HuH-7 (cell line): ENCODE measurements around the gene RELT.
A peak's percentile ranks its signal among the peaks of the same experiment; 100 is the strongest.

Source experiments
- DNase-seq: peaks from one replicate; pipeline ENCODE4 v3.0.0; 2011; ENCODE audit warnings: low spot score

RELT gene

DNA sequence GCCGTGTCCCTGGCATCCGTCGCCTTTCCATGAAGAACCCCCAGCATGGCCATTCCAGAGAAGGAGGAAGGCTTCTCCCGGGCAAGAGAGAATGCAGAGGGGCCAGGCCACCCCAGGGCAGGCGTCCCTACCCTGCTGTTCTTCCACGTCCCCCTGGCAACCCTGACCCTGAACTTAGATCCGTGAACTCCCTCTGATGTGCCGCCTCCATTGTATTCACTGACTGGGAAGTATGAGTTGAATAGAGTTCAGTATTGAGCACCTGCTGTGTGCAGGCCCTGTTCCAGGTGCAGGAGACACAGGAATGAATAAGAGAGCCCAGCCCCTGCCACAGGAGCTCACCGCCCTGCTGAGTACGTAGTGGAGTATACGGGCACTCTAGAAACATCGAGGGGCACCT, 29.1 kb upstream of the RELT start:
- no peak for DNase-seq

DNA sequence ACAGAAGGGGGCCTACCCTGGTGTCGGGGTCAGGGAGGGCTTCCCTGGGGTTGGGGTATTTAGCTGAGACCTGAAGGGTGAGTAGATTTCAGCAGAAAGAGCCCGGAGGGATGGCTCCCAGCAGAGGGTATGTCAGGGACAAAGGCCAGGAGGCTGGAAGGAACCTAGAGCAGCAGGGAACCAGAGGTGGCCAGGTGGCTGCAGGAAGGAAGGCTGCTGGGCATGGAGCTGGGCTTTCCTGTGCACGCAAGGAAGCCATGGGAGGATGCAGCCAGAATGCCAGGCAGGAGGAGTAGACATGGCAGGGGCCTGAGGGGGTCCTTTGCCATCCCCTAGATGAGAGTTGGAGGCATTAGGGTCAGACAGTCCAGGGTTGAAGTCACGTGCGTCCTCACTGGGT, 27.4 kb upstream of the RELT start:
- no peak for DNase-seq

DNA sequence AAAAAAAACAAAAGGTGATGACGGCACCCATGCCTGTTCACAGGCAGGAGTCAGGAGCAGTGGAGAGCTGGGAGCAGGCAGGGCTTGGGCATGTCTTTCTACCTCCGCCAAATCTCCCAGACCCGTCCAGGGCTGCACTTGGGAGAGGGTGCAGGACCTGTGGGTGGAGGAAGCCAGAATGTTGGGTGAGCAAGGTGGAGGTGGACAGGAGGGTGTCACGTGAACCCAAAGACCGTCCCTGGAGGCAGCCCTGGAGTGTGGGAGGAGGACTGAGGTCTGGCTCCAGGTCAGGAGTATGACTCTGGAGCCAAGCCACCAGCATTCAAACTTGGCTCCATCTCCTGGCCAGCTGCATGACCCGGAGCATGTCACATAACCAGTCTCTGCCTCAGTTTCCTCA, 26.6 kb upstream of the RELT start:
- DNase-seq = no peak

DNA sequence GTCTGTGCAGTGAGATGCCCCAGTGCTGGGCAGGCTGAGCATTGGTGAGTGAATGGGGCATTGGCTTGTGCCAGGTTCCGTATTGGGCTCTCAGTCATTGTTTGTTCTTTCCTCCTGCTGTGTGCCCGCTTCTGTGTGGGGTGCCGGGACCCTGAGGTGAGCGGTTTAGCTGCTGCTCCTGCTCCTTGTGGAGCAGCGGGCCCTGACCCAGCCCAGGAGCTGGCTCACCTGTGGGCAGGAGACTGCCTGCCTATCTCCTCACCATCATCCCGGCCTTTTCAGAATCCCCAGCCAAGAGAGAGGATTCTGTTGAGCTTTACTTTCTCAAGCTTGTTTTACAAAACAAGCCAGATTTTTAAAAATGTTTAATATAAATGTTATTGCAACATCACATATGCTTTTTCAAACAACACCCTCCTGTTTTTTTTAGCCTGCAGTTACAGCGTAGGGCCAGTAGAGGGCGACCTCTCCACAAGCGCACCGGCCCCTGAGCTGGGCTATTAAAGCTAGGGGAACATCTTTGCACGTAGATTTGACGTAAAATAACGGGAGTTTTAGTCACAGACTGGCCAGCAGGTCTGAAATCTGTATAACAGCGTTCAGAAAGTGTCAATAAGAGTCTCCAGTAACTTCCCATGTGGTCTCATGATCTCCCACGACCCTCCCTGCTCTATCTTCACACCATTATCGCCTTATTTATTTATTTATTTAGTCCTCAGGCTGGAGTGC, 25.1 kb upstream of the RELT start:
- peak; percentile 94 for DNase-seq

DNA sequence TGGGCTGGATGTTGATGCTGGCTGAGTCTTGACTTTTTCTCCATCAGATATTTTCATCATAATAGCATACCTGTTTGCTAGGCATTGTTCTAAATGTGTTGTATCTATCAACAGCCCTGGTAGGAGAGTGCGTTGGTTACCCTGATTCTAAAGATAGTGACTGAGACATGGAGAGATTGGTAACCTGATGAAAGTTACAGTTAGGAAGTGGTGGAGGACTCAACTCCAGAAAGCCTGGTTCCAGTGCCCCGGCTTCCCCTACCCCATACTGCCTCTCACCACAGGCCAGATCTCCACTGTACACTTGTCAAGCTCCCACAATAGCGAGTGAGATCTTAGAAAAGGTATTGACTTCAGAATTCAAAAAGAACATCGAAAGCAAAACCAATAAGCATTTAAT, 22.8 kb upstream of the RELT start:
- no peak for DNase-seq

DNA sequence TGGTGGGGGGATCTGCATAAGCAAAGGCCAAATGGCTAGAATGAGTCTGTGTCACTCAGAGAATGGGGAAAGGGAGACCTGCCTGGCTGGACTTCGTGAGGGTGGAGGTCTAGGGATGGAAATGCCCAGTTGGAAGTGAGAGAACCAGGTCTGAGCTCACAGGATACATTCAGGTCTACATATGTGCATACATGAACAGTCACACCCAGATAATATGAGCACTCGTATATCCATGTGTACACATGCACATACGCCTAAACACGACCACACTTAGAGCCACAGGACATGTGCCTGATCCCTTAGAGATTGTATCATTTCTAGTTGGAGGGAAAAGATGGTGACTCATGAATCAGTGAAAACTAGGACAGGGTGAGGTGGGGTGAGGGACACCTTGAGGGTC, 21.1 kb upstream of the RELT start:
- no peak for DNase-seq

DNA sequence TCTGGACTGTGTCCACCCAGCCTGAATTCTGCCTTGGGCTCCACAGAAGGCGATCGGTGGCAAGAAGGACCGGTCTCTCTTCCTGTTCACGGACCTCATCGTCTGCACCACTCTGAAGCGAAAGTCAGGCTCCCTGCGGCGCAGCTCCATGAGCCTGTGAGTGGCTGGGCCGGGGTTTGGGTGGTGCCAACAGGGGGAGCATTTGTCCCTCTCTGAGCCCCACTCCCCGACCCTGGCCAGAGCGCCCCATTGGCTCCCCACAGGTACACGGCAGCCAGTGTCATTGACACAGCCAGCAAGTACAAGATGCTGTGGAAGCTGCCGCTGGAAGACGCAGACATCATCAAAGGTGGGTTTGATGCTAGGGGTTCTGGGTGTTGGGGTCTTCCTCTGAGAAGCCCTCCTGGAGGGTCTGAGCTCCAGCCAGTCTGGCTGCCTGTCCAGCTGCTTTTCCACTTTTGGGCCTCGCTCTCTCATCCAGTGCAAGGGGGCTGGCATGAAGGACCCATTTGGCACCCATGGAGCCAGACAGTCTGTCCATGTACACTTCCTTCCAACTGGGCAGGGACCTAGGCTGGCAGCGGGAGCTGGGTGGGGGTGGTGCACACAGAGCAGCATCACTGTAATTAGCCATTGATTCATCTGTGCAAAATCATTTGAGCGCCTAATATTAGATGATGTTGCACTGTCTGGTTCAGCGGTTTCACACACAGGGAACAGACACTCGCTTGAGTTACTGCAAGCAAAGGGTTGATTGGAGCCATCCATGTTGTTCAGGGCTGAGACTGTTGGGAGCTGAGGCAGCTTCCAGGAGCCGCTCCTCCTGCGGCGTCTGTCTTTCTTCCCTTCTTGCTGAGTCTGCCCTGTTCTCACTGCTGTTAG, 19.0 kb upstream of the RELT start:
- no peak for DNase-seq

DNA sequence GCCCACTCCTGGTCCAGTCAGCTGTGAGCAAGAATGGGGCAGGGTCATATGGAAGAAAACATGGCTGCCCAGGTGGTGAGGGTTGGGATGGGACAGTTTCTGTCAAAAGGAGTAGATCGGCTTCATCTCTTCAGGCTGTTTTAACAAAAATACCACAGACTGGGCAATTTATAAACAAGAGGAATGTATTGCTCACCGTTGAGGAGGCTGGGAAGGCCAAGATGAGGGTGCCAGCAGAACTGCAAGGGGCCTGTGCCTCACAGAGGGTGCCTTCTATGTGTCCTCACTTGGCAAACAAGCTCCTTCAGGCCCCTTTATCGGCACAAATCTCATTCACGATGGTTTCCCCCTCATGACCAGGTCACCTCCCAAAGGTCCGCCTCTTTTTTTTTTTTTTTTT, 18.1 kb upstream of the RELT start:
- DNase-seq = no peak

DNA sequence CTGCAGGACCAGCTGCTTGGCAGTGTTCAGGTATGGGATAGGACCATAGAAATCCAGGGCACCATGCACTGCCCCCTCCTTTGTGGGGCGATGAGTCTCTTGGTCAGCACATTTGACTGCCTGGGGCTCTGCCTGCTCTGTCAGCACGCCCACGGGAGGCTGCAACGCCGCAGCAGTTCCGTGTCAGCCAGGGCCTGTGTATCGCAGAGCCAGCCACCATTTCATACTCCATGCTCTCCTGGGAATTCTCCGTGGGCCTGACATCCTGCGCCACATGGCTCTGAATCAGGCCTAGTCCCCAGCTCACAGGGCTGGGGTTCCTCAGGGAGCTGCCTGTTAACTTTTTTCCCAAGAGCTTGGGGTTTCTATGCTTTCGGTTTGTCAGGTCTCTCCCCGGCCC, 16.9 kb upstream of the RELT start:
- DNase-seq = no peak

DNA sequence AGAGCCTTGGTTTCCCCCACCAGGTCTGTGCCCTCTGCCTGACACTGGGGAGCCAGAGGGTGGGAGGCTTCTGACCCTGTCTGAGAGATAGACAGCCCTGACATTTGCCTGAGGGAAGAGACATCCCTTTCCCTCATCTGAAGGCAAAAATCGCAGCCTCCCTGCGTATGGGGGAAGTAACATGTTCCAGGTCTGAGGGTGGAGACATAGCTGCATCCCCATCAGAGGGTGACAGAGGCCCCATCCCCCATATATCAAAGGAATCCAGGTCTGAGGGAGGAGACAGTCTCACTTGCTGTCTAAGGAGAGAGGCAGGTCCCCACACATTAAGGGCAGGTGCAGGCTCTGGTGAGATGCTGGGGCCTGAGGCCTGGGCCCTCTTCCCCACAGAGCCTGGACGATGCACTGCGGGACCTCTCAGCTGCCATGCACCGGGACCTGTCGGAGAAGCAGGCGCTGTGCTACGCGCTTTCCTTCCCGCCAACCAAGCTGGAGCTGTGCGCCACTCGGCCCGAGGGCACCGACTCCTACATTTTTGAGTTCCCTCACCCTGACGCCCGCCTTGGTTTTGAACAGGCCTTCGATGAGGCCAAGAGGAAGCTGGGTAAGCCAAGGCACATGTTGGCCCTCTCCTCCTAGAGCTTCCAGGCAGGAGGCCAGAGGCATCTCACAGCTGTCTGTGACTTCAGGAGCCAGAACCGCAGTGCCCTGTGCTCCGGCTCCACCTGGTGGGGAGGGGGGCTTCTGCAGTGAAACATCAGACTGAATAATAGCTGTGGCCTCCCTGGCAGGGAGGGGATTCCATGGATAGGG, 16.1 kb upstream of the RELT start:
- DNase-seq = peak; percentile 77

DNA sequence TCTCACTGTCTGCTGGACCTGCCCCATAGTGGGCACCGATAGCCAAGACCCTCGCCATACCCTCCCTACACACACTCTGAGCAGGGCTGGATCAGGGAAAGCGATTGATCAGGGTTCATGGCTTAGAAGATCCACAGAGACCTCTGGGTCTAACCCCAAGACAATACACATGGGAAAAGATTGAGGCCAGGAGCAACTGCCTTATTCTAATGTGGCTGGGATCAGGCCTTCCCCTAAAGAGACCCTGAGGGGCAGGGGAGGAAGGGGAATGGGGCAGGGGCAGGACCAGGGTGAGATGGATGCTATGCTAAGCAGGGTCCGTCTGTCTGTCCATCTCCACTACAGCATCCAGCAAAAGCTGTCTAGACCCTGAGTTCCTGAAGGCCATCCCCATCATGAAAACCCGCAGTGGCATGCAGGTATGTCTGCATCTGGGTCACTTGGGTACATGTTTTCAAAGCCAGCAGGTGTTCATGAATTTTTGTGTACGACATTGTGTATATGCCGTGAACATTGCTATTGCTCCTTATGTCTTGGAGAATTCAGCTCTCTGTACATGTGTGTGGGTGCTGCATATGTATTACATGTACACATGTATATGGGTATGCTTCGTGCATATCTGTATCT, 15.3 kb upstream of the RELT start:
- DNase-seq = no peak

DNA sequence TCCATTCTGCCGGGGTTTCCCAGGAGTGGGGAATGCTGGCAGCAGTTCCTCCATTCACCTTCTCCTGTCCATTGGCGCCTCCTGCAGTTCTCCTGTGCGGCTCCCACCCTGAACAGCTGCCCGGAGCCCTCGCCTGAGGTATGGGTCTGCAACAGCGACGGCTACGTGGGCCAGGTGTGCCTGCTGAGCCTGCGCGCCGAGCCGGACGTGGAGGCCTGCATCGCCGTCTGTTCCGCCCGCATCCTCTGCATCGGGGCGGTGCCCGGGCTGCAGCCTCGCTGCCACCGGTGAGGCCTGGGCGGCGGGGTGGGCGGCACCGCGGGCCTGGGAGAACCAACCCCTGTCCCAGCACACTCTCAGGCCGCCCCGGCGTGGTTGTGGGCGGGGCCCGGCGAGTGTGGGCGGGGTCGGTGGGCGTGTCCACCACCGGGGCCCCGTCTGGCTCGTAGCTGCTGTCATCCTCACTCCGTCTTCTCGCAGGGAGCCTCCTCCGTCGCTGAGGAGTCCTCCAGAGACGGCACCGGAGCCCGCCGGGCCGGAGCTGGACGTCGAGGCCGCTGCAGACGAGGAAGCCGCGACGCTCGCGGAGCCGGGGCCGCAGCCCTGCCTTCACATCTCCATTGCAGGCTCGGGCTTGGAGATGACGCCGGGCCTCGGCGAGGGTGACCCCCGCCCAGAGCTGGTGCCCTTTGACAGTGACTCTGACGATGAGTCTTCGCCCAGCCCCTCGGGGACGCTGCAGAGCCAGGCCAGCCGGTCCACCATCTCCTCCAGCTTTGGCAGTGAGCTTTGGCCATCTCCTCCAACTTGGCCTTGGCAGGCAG, 14.0 kb upstream of the RELT start:
- DNase-seq = no peak

DNA sequence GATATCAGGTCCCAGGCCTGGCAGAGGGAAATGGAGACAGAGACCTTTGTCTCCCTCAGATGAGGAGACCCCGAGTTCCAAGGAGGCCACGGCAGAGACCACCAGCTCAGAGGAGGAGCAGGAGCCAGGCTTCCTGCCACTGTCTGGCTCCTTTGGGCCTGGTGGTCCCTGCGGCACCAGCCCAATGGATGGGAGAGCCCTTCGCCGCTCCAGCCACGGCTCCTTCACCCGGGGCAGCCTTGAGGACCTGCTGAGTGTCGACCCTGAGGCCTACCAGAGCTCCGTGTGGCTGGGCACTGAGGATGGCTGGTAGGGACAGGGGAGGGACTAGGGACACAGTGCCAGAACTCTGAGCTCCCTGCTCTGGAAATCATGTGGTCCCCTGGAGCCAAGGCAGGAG, 13.1 kb upstream of the RELT start:
- no peak for DNase-seq

DNA sequence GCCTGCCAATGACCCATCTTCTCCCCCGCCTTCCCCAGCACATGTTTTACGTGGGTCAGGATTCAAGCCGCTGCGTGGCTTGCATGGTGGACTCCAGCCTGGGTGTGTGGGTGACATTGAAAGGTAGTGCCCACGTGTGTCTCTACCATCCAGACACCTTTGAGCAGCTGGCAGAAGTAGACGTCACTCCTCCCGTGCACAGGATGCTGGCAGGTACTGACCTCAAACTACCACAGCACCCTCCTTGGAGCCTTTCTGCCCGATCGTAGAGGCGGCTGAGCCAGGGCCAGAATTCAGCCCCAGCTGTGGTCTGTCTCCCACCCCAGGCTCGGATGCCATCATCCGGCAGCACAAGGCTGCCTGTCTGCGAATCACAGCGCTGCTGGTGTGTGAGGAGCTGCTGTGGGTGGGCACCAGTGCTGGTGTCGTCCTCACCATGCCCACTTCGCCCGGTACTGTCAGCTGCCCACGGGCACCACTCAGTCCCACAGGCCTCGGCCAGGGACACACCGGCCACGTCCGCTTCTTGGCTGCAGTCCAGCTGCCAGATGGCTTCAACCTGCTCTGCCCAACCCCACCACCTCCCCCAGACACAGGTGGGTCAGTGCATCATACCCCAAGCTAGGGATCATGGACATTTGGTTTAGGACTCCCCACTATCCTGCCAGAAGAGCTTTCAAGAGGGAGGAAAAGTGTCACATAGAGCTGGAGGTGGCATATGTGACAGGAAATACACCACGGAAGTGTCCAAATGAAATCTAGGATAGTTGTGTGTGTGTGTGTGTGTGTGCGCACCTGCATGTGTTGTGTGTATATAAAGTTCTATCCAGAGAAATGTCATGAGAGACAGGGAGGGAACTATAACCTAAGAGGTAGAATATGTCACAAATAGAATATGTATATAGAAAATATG, 10.6 kb upstream of the RELT start:
- DNase-seq = no peak

DNA sequence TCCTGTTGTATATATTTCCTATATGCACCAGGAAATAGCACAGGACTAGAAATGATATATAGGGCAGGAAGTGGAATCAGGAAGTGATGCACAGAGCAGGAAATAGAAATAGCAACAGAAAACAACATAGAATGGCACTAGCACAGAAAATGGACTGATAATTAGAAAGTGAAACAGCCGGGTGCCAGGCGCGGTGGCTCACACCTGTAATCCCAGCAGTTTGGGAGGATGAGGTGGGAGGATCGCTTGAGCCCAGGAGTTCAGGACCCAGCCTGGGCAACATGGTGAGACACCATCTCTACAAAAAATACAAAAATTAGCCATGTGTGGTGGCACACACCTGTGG, 10.0 kb upstream of the RELT start:
- DNase-seq = no peak

DNA sequence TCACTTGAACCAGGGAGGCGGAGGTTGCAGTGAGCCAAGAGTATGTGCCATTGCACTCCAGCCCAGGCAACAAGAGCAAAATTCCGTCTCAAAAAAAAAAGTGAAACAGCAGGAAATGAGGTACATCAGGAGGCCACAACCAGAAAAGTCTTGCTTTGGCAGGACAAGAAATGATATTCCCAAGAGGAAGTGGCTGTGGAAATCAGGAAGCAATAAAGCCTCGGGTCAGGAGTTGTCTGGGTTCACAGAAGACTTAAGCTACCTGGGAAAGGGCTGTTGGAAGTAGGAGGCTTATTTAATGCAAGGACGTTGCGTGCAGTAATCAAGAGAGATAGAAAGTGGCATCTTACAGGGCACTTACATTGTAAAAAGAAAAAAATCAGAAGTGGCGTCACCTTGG, 9.2 kb upstream of the RELT start:
- DNase-seq = no peak

DNA sequence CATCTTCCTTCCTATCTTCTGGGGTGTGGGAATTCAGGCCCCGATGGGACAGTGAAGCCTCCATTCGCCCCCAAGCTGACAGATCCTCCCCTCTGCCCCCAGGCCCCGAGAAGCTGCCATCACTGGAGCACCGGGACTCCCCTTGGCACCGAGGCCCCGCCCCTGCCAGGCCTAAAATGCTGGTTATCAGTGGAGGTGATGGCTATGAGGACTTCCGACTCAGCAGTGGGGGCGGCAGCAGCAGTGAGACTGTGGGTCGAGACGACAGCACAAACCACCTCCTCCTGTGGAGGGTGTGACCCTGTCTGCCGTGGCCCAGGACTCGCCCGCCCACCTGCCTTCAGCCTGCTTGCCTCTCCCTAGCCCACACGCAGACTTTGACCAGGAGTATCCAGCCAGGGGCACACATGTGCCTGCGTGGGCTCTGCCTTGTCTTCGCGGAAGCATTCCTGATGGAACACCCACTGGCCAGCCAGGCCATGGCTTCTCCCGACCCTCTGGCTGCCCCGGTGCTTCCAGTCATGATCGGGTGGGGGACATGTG, 8.6 kb upstream of the RELT start:
- no peak for DNase-seq

DNA sequence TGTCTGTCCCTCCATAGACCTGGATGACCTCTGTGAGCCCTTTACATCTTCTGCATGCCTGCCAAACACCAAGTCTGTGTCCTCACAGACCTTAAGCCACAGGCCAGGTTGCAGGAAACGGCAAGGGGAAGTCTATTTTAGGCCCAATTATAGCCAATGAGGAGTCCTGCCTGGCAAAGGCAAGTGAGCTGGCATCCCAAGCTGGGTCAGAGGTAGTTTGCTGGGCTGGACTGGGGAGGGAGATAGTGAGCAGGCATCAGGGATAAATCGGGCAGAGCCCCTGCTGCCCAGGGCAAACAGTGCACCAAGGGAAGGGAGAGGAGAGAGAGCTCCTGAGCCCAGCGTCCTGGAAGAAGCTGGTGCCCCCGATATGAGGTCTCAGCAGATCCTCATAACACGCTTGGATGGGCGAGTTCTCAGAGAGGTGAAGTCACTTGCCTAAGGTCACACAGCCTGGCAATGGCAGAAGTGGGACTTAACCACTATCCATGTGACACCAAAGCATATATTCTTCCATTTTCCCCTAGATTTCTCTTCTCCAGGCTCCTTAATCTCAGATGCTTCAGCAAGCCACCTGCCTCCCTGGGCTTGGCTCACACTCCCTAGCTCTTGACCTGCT, 3.7 kb upstream of the RELT start:
- no peak for DNase-seq

DNA sequence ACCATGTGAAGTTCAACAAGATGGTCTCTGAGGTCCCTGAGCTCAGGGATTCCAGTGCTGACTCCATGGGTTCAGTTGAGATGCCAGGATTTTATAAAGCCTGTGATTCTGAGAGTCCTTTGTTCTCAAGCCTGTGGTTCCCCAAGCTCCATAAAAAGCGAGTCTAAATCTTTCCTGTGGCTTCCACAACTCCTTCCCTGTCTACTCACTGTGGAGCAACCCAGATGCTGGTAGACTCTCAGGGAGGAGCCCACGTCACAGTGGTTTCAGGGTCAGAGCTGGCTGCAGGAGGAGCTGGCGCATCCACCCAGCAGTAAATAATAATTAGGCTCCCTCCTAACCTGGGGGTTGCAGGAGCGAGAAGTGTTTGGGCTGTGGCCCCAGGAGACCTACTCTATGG, 2.0 kb upstream of the RELT start:
- no peak for DNase-seq

DNA sequence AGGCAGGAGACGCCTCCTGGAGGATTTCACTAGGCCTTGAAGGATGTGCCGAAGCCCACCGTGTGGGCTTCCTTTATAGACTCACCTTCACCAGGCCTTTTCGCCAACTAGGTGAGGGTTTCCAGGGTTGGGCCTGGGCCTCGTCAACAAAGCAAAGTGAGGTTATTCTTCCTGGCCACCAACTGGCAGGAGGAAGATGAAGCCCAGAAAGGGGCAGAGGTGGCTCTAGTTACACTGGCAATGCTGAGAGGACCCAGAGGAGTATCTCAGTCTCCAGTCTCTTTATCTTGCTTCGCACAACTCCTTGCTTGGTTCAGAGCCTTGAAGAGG, 404 bp upstream of the RELT start:
- no peak for DNase-seq
